Right atrium auricular region (tissue), 2 donors: ENCODE measurements around the gene ARHGEF12. TPM values are rescaled to one million over a fixed set of nuclear protein-coding genes. Genes with fewer than 3 reads are reported as not detected.

Experiments used
- DNase-seq: peaks from one replicate; pipeline ENCODE4 v3.0.0-alpha.2; 2019; ENCODE audit warnings: low spot score
- H3K27ac ChIP-seq, 2 donors: fragments of 200-600 bp; sonication (generic); 1 replicate in 1 of 2; 2 replicates in 1 of 2; pipeline ENCODE4 v1.5.1; 2016 to 2019
- H3K27me3 ChIP-seq, 2 donors: fragments of 200-600 bp; sonication (generic); one replicate each; pipeline versions ENCODE4 v1.5.1 to v1.6.0; 2017 to 2019
- H3K36me3 ChIP-seq: fragments of 200-600 bp; sonication (generic); one replicate; pipeline ENCODE4 v1.5.1; 2016
- H3K4me1 ChIP-seq, 2 donors: fragments of 200-600 bp; sonication (generic); one replicate each; pipeline versions ENCODE4 v1.5.1 to v1.6.0; 2017 to 2019
- H3K4me3 ChIP-seq, 2 donors: fragments of 200-600 bp; sonication (generic); 1 replicate in 1 of 2; 2 replicates in 1 of 2; pipeline ENCODE4 v1.5.1; 2017 to 2019; ENCODE audit warnings: mild to moderate bottlenecking in 1 of 2, moderate library complexity in 1 of 2
- H3K9me3 ChIP-seq, 2 donors: fragments of 200-600 bp; sonication (generic); one replicate each; pipeline ENCODE4 v1.5.1; 2019
- total RNA-seq, 2 donors: library from RNA; depleted of rRNA; stranded (reverse); fragments of >200 nt; gene quantifications; one replicate each; pipeline ENCODE4 v1.1.0, GENCODE V29; 2016
- TF ChIP-seq, protein P1 (sequence below), 2 donors: fragments of 200-600 bp; sonication (generic); IDR thresholded peaks; one replicate each; pipeline ENCODE4 v1.5.1; 2019; ENCODE audit warnings: antibody characterized with exemption in 2 of 2

ARHGEF12 gene
- total RNA-seq, 2 donors from 2014 or later, result 84.0 to 87.2 TPM

DNA sequence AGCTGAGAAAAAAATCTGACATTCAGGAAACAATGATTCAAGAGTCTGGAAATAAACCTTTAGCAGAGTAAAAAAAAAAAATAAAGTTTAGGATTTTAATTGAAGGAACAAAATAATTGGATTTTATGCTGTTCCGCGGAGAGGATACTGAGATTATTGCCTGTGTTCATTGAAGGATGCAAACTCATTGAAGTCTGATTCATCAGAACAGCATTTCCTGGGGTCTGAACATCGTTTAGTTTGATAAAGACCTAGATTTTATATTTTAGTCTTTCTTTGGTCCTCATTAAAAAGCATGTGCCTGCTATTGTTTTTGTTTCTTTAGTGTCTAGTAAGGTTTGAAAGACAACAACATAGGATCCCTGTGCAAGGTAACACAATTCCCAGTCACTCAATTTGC is 6.7 kb upstream of the ARHGEF12 start:
- no peak for DNase-seq
- peaks cover 15% of the 10 kb centered on the region for H3K36me3 ChIP-seq
- H3K27ac ChIP-seq, result no peak overlapping the region
- H3K4me1 ChIP-seq, result peaks cover 0 to 70% of the 10 kb centered on the region in 2 donors
- no peaks in the 10 kb centered on the region for H3K9me3 ChIP-seq
- TF ChIP-seq, protein P1, sequence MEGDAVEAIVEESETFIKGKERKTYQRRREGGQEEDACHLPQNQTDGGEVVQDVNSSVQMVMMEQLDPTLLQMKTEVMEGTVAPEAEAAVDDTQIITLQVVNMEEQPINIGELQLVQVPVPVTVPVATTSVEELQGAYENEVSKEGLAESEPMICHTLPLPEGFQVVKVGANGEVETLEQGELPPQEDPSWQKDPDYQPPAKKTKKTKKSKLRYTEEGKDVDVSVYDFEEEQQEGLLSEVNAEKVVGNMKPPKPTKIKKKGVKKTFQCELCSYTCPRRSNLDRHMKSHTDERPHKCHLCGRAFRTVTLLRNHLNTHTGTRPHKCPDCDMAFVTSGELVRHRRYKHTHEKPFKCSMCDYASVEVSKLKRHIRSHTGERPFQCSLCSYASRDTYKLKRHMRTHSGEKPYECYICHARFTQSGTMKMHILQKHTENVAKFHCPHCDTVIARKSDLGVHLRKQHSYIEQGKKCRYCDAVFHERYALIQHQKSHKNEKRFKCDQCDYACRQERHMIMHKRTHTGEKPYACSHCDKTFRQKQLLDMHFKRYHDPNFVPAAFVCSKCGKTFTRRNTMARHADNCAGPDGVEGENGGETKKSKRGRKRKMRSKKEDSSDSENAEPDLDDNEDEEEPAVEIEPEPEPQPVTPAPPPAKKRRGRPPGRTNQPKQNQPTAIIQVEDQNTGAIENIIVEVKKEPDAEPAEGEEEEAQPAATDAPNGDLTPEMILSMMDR (IDR thresholded peaks at IDR 0.05), result no peak
- H3K27me3 ChIP-seq, result no peaks in the 10 kb centered on the region
- no peak overlapping the region for H3K4me3 ChIP-seq

DNA sequence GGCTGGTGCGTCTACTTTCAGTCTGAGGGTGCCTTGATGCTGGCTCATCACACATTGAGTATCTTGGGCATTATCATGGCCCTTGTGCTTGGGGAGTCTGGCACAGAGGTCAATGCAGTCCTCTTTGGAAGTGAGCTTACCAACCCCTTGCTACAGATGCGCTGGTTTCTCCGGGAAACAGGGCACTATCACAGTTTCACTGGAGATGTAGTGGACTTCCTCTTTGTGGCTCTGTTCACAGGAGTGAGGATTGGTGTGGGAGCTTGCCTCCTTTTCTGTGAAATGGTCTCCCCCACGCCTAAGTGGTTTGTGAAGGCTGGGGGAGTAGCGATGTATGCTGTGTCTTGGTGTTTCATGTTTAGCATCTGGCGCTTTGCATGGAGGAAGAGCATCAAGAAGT is 6.2 kb upstream of the ARHGEF12 start:
- Histone ChIP-seq H3K4me1 (peaks cover 0 to 67% of the 10 kb centered on the region in 2 donors), H3K4me3 (no peak overlapping the region), H3K9me3 (no peaks in the 10 kb centered on the region), H3K27me3 (no peaks in the 10 kb centered on the region), H3K36me3 (peaks cover 15% of the 10 kb centered on the region), H3K27ac (peak overlapping the region; percentile 60 to 100)
- TF ChIP-seq, protein P1 (IDR thresholded peaks at IDR 0.05), result no peak
- DNase-seq, result no peak

DNA sequence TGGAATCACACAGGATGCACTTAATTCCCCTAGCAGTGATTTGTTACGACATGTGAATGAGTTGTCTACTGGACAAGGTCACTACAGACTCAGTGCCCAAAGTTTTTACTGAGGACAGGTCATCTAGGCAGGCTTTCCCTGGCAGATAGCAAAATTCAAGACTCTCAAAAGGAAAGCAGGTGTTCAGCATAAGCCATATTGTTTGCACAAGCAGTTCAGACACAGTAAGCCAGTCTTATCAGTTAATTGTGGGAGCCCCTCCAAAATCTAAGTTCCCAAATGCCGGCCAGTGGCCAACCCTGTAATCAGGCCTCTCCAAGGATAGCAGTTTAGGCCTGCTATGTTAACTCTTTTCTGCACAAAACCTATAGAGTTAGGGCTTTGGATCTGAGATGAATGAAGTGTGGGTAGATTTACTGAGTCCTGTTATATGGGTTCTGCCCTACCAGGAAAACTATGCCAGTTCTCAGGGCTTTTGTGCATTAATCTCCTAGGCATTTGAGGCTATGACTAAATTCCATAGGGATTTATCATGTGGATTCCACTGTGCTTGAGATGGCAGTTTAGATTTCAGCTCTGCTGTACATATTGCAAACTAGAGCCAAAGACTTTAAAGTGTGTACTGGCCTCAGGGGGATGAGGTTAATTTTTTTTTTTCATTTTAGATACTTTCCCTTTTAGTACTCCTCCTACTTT is 4.8 kb upstream of the ARHGEF12 start:
- no peak for DNase-seq

DNA sequence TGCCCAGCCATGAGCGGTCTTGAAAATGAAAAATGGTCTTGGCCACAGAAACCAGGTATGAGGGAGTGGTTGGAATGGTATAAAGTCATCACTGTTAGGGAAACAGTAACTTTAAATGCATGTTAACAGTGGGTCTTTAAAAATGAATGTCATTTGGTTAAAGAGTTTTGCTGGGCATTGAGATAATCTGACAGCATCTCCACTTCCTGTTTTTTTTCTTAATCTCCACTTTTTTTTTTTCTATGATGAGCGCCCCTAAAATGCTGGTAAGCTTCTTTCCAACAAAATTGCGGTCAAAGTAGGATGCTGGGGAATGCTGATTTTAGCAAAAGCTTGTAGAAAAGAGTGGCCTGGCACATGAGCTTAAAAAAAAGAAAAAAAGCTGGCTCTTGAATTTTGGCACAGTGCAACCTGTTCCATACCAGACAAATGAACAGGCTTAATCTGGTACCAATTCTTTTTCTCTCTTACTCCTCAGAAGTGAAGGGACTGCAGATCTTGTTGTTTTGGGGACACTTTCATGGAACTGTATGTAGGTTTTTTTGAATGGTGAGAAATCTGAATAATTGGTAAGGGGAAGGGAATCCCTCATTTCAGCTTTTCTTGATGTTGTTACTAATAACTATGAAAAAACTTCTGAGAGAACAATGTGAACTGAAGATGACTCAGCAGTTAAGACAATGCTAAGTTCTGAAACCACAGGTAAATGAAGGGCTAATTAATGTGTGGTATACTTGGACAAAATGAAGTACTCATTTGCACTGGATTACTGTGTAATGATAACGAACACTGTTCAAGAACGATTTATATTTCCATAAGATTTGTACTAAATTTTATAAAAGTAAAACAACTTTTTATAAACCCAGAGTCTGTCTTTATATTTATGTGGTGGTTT is 3.1 kb upstream of the ARHGEF12 start:
- Histone ChIP-seq H3K36me3 (peaks cover 15% of the 10 kb centered on the region), H3K4me1 (peaks cover 0 to 52% of the 10 kb centered on the region in 2 donors), H3K4me3 (no peak overlapping the region), H3K9me3 (no peaks in the 10 kb centered on the region), H3K27ac (peak overlapping the region; percentile 60 to 100), H3K27me3 (no peaks in the 10 kb centered on the region)
- no peak for DNase-seq
- TF ChIP-seq, protein P1 (IDR thresholded peaks at IDR 0.05), result no peak

More for the DNA sequence above, 4.8 kb upstream of the ARHGEF12 start:
- TF ChIP-seq, protein P1 (IDR thresholded peaks at IDR 0.05), result no peak
- H3K4me1 ChIP-seq, result peaks cover 0 to 65% of the 10 kb centered on the region in 2 donors
- H3K27ac ChIP-seq, result peak overlapping the region; percentile 60 to 100
- H3K27me3 ChIP-seq, result no peaks in the 10 kb centered on the region
- peaks cover 15% of the 10 kb centered on the region for H3K36me3 ChIP-seq
- no peaks in the 10 kb centered on the region for H3K9me3 ChIP-seq
- no peak overlapping the region for H3K4me3 ChIP-seq

DNA sequence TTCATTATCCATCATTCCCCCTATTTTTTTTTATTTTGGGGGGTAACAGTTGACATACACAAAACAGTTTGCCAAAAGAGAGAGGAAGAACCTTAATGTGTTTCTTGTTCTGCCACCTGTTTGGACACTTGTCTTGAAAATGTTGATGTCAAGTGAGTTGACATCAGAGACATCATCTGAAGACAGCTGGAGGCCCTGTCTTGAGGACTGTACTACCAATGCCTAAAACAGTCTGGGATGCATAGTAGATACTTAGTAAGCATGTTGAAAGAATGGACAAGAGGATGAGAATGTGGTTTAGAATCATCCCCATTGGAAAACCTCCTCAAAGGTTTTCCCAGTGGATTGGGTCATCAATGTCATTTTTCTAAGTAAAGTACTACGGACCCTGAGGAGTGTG is 2.4 kb upstream of the ARHGEF12 start:
- no peaks in the 10 kb centered on the region for H3K9me3 ChIP-seq
- peak overlapping the region; percentile 60 to 100 for H3K27ac ChIP-seq
- H3K36me3 ChIP-seq, result peaks cover 15% of the 10 kb centered on the region
- TF ChIP-seq, protein P1 (IDR thresholded peaks at IDR 0.05), result no peak
- no peaks in the 10 kb centered on the region for H3K27me3 ChIP-seq
- no peak for DNase-seq
- H3K4me3 ChIP-seq, result no peak overlapping the region
- H3K4me1 ChIP-seq, result peaks cover 0 to 56% of the 10 kb centered on the region in 2 donors
